GM19328 (cell line): ENCODE measurements around the gene NUTF2.
A peak's percentile ranks its signal among the peaks of the same experiment; 100 is the strongest.
"Not testable (repeated sequence)": the region's sequence is repeated elsewhere in the genome, so short reads cannot be mapped to it uniquely, and the experiment has no call there.

Source experiments
- ATAC-seq: cut with Tn5 transposase; IDR thresholded peaks from one replicate; pipeline ENCODE4 v1.9.1; 2021; ENCODE audit warnings: mild to moderate bottlenecking, moderate library complexity; ENCODE audit not compliant: unreplicated experiment

NUTF2 gene

GRCh38 chr16:67883146-67883871, 36.6 kb downstream of the NUTF2 start:
- no peak for ATAC-seq

GRCh38 chr16:67883872-67884261, 37.1 kb downstream of the NUTF2 start:
- ATAC-seq, result no peak

- ATAC-seq, result no peak
Measured at GRCh38 chr16:67884684-67885083, 38.0 kb downstream of the NUTF2 start, which contains the start of gene NRN1L. Gene NRN1L, plus strand, starts transcription at chr16:67884885. Its CDS starts 19 bp downstream, at chr16:67884904.

GRCh38 chr16:67885545-67885944, 38.8 kb downstream of the NUTF2 start:
- ATAC-seq, result no peak

GRCh38 chr16:67885976-67886375, 39.2 kb downstream of the NUTF2 start:
- ATAC-seq, result no peak

- no peak for ATAC-seq
Measured at GRCh38 chr16:67886387-67886786, 39.7 kb downstream of the NUTF2 start.

- no peak for ATAC-seq
Measured at GRCh38 chr16:67888331-67888730, 41.6 kb downstream of the NUTF2 start.

GRCh38 chr16:67892375-67892774, 45.6 kb downstream of the NUTF2 start:
- ATAC-seq, result no peak

- ATAC-seq, result peak; percentile 82
Measured at GRCh38 chr16:67892899-67893742, 46.4 kb downstream of the NUTF2 start, which contains the start of gene PSKH1. Gene PSKH1, plus strand, starts transcription at chr16:67893254. Its CDS starts 15,496 bp downstream, at chr16:67908750.

GRCh38 chr16:67893743-67894399, 47.1 kb downstream of the NUTF2 start:
- ATAC-seq, result no peak

- no peak for ATAC-seq
Measured at GRCh38 chr16:67897231-67897630, 50.5 kb downstream of the NUTF2 start.

GRCh38 chr16:67901734-67902133, 55.0 kb downstream of the NUTF2 start:
- ATAC-seq, result no peak

GRCh38 chr16:67902831-67903230, 56.1 kb downstream of the NUTF2 start:
- ATAC-seq, result no peak

- no peak for ATAC-seq
Measured at GRCh38 chr16:67907397-67908180, 60.9 kb downstream of the NUTF2 start.

GRCh38 chr16:67909056-67909742, 62.5 kb downstream of the NUTF2 start:
- no peak for ATAC-seq

GRCh38 chr16:67910158-67910557, 63.4 kb downstream of the NUTF2 start:
- no peak for ATAC-seq

- ATAC-seq, result no peak
Measured at GRCh38 chr16:67914758-67915495, 68.2 kb downstream of the NUTF2 start.

- ATAC-seq, result not testable (repeated sequence)
Measured at GRCh38 chr16:67915496-67915769, 68.7 kb downstream of the NUTF2 start.

GRCh38 chr16:67915831-67916723, 69.3 kb downstream of the NUTF2 start:
- ATAC-seq, result no peak
